Right renal pelvis (tissue), 4 donors: ENCODE measurements around the gene ARHGAP25. TPM values are rescaled to one million over a fixed set of nuclear protein-coding genes. Genes with fewer than 3 reads are reported as not detected.

Source experiments
- DNase-seq, 4 donors: peaks; one replicate each; pipeline ENCODE4 v3.0.0-alpha.2; 2013; ENCODE audit warnings: low read depth in 4 of 4, low spot score in 3 of 4, missing footprints in 1 of 4
- polyA plus RNA-seq, 4 donors: library from polyadenylated mRNA; unstranded; fragments of 120-200 nt; gene quantifications; one replicate each; pipeline ENCODE4 v1.2.1, GENCODE V29; 2013; ENCODE audit not compliant: insufficient read length in 4 of 4

ARHGAP25 gene, protein sequence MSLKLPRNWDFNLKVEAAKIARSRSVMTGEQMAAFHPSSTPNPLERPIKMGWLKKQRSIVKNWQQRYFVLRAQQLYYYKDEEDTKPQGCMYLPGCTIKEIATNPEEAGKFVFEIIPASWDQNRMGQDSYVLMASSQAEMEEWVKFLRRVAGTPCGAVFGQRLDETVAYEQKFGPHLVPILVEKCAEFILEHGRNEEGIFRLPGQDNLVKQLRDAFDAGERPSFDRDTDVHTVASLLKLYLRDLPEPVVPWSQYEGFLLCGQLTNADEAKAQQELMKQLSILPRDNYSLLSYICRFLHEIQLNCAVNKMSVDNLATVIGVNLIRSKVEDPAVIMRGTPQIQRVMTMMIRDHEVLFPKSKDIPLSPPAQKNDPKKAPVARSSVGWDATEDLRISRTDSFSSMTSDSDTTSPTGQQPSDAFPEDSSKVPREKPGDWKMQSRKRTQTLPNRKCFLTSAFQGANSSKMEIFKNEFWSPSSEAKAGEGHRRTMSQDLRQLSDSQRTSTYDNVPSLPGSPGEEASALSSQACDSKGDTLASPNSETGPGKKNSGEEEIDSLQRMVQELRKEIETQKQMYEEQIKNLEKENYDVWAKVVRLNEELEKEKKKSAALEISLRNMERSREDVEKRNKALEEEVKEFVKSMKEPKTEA
- 1 to 10 TPM; 5.2 to 9.8 (median 8.3) TPM for polyA plus RNA-seq

DNA sequence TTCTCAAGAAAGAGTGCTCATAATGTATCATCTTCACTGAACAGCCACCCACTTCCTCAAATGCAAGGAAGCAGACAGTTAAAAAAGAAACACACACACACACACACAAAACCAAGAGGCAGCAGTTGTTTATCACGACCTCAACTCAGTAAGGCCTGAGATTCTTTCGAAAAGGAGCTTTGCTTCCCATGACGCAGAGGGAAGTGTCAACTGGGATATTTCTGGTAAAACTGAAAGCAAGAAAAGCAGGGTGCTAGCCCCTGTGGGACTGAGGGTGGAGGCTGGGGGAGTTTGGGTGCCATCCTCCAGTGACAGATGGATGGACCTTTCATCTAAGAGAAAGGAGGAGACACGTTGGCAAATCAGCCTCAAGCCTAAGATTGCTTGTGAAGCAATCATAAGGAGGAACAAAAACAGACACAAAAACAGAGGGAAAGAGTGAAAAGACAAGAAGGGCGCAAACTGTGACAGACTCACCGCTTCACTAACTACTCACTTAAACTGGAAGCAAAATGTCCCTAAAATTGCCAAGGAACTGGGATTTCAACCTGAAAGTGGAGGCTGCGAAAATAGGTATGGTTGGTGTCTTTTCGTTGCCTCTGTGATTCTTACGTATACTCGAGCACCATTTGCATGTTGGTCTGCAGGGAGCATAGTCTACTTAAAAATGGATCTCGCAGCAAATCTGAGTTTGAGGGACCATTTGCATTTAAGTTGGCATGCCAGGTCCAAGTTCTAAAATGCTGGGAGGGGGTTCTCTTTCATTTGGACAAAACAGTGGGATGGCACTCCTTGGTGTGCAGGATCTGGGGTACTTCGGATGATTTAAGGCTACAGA, at the start of gene ARHGAP25:
Gene ARHGAP25, plus strand, starts transcription at position 124 of the 838 bp plus-strand sequence. Its CDS starts 389 bp downstream, at position 513.
- DNase-seq: no peak

GRCh38 chr2:68686178-68686577, 48.4 kb upstream of the ARHGAP25 start:
- DNase-seq: no peak

GRCh38 chr2:68687018-68687417, 47.6 kb upstream of the ARHGAP25 start:
- DNase-seq: no peak

- no peak for DNase-seq
These were observed 44.8 kb upstream of the ARHGAP25 start for GRCh38 chr2:68689553-68690537.

DNA sequence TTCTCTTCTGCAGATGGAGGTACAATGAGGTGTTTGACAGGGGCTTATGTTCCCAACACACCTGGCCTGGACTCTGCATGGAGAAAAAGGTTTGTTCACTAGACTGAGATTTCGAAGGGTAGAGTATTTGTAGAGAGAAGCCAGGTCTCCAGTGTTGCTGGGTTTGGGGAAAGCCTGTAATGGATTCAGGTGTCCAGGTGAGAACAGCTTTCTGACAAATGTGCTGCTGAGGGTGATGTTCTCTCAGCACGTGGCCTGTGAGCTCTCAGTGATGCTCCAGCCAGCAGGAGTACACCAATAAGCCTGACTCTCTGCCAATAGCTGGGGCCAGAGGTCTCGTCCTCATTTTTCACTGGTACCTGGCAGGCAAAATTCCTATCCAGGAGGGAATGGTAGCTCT, 43.8 kb upstream of the ARHGAP25 start:
- no peak for DNase-seq

DNA sequence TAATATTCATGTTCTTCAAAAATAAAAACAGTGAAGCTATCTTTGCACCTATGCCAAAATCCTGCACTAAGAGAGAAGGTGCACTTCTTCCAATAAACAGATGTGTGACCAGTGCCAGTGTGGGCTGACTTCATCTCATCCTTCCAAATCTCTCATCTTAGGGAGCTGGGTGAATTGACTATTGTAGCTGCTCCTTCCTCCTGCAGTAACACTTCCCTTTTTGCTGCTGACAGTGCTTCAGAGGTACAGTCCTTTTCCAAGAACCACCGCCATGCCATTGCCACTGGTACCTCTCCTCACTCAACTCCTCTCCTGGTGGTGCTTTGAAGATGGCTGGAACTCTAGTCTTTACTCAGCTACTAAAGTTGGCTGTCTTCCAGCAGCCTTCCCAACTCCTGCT, 42.1 kb upstream of the ARHGAP25 start:
- no peak for DNase-seq

GRCh38 chr2:68693951-68694350, 40.7 kb upstream of the ARHGAP25 start:
- DNase-seq: no peak

- DNase-seq: no peak
These were observed 38.6 kb upstream of the ARHGAP25 start for GRCh38 chr2:68695971-68696370.

- DNase-seq: no peak
These were observed 38.1 kb upstream of the ARHGAP25 start for GRCh38 chr2:68696554-68696953.

DNA sequence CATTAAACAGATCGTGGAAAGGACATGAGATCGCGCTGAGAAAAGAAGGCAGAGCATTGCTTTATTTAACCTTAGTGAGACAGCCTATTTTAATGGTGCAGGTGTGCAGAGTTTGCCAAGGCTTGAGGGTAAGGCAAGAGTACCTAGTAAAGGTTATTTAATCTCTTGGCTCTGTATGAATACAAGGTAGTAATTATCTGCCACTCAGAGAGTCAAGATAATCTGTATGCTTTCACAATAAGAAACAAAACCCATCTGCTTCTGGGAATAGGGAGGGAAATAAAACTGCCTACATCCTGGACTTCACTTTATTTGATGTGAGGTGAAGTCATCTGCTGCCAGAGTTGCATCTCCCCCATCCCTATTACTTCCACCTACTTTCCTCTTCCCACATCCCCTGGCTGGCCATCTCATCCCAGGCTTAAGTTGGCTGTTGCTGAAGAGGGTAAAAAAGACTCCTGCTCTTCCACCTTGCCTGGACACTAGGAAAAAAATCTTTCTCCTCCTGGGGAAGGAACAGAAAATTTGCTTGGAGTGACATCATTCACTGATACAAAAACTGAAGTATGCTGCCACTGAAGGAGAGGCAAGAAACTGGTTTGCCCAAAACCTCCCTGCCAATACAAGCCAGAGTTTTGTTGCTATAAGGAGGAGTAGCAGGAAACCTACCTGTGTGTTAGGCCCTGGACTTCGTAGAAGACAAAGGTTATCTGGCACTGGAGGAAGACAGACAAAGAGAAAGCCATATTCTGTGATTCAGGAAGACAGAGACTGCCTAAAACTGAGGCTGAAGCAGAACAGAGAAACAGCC, 35.8 kb upstream of the ARHGAP25 start:
- DNase-seq: no peak

GRCh38 chr2:68700560-68700959, 34.1 kb upstream of the ARHGAP25 start:
- DNase-seq: no peak

DNA sequence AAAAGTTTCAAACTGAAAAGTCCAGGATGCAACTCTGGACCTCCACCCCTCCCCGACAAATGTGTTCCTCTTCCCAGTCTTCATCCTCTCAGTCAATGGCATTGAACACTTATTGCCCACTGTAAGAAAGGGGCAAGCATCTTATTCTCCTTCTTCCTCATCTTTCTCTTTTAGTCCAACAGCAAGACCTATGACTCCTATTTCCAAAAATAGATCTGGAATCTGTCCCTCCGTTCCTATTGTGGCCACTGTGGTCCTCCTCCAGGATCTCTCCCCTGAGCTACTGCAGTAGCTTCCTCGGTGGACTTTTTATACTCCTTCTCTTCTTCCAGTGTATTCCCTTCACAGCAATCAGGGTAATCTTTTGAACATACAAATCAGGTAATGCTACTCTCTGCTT, 28.0 kb upstream of the ARHGAP25 start:
- no peak for DNase-seq

GRCh38 chr2:68708629-68709028, 26.0 kb upstream of the ARHGAP25 start:
- no peak for DNase-seq

- peak; percentile 5 to 20 (median 12) for DNase-seq
These were observed 25.1 kb upstream of the ARHGAP25 start for GRCh38 chr2:68709421-68709911.

- no peak for DNase-seq
These were observed 24.3 kb upstream of the ARHGAP25 start for GRCh38 chr2:68710336-68710735.

DNA sequence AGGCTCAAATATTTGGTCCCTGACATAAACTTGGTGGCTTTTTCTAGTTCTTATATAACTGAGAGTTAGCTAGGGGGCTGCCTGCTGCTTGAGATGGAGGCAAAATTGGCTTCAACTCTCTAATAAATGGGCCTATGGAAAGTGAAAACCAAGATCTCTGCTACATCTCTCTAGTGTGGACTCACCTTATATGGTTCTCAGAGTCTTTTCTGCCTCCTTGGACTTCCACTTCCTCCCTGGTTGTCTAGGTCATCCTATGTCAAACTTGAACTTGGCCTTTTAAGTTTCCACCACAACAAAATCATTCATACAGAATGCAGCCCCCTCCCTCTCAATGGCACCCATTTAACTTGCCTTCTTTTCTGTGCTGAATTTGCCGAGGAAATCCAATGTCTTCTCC, 23.9 kb upstream of the ARHGAP25 start:
- DNase-seq: no peak

DNA sequence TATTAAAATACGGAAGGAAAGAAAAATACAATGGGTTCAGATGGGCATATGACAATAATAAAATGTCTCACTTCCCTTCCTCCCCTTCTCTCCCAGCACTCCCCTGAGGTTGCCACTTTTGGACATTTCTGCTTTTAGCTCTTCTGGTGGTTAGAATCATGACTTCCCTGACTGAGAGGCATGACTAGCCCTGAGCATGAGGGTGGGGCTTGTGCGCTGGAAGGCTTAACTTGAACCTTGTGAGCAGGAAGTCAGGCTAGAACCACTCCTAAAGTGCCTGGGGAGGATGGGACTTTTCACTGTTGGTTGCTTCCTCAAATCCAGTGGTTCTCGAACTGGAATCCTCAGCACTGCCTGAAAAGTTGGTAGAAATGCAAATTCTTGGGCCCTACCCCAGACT, 19.7 kb upstream of the ARHGAP25 start:
- DNase-seq: no peak

DNA sequence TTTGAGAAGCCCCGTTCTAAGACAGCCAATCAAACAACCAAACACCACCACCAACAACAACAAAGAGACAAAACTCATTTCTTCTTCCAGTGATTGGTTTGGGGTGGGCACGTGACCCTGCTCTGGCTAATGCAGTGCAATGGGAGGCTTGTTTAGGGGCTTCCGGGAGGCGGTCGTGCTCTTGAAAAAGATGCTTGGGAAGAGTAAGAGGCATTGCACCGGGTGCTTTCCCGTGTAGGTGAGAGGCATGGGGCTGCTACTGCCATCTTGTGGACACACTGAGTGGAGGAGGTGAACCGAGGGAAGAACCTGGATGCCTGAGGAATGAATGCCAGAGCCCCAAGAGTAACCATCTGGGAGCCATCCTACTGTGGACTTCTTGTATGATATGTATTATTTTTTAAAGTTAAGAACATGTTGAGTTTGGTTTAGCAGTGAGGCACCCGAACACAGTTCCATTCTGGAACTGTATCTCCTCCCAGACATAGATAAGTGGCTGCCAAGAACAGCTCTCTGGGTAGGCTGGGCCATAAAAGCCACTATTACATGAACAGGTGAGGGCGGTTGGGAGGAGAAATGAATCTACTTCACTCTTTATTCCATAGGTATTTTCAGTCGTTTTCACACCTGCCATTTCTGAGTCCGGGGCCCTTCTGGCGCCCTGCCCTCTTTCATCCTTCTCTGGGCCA, 19.1 kb upstream of the ARHGAP25 start:
- peak in 3 of 4 donors; percentile 7 to 29 (median 13) for DNase-seq
